Activated T-cell treated with anti-CD3 and anti-CD28 coated beads for 48 hours (primary cell): ENCODE results near the gene MAPKAP1.

Source experiments
- DNase-seq: peaks from one replicate; pipeline ENCODE4 v3.0.0-alpha.2; 2020; ENCODE audit warnings: low read depth

The MAPKAP1 gene

GRCh38 chr9:125706651-125707471 lies at the start of gene MAPKAP1:
TSS of gene MAPKAP1 (minus strand) at chr9:125707208. CDS start at chr9:125672574, 34,634 bp downstream.
- DNase-seq: peak; percentile 95

- DNase-seq: no peak
These were observed 49.5 kb upstream of the MAPKAP1 start for GRCh38 chr9:125756518-125756917.

DNA sequence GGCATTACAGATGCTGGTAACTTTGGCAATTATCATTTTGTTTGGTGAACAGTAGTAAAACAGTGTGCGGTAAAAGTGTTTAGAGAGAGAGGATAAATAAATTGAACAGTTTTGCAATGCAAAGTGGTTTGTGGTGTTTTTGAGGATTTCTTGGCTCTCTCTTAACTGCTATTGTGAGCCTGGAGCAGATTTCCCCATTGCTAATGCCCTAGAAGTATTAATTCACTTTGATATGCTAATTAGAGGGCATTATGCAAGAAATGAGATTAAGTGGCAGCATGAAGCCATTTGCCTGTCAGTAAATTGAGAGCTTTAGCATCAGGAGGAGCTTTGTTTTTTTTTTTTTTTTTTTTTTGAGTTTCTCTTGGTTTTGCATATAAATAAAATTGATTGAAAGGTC lies 48.3 kb upstream of the MAPKAP1 start:
- DNase-seq: no peak

DNA sequence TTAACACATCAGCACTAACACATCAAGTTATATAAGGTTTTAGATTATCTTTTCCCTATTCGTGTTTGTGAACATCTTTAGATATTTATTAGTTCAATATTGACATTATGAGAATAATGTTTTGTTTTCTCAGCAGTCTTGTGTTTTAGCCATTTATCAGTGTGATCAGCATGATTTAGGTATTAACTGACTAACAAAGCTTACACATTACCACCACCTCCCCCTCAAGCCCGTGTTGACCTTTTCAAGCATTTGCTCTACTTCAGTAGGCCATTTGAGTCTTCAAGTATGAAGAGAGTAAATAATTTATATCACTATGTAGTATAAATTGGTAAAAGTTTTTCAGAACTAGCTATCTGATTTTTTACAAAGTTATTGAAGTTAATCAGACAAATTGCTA lies 47.1 kb upstream of the MAPKAP1 start:
- DNase-seq: no peak

- no peak for DNase-seq
These were observed 45.1 kb upstream of the MAPKAP1 start for GRCh38 chr9:125752070-125752628.

GRCh38 chr9:125750627-125751011 lies 43.6 kb upstream of the MAPKAP1 start:
- DNase-seq: no peak

DNA sequence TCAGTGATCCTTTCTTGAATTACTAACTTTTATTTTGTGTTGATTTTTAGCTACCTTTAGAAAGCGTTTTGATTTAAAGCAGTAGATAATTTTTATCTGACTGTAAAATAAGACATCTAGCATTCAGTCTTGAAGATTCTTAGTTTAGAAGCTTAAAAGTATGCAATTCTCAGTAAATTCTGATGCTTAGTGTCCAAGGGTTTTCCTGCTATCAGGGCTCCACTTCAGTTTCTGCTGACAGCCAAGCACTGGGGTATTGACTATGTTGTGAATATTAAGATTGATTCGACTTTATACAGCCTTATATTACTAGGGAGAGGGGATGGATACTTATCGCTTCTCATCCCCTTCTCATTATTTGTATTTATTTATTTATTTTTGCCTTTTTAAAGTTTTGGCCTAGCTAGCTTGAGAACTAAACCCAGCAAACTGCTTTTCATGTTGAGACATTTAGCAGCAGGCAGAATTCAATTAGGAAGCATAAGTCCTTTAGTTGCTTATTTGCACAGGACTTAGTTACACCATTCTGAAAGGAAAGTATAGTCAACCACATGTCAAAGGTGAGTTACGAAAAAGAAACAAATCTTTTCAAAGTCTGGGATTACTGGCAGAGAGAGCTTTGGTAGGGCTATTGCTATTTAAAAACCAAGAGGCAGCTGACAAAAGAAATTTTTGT lies 43.1 kb upstream of the MAPKAP1 start:
- no peak for DNase-seq

DNA sequence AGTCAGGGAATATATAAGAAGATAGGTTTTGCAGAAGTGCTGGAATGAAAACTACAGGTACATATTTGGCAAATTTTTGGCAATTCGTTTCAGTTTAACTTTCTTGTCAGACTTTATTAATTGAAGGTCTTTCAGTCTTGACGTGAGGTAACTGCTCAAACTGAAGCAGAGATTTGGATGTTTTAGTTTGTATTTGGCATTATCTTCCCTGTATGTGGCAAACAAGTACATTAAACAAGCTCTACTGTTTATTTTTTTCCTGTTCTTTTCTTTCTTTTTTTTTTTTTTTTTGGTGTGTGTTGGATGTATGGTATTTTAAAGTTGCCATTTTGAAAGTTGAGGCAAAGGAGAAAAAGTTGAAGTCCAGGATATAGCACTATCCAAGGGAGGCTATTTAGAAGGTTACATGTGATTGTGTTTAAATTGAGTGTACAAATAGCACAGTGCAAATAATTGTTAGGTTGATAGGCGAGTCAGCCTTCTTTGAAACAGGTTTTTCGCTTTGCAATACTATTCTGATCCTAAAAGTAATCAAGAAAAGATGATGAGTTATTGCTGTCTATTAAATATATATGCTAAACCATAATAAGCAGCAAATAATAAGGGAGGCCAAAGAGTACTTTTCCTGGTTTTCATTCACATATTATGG lies 42.4 kb upstream of the MAPKAP1 start:
- no peak for DNase-seq

GRCh38 chr9:125748446-125749099 lies 41.6 kb upstream of the MAPKAP1 start:
- DNase-seq: no peak

- peak; percentile 12 for DNase-seq
These were observed 40.9 kb upstream of the MAPKAP1 start for GRCh38 chr9:125747765-125748445.

DNA sequence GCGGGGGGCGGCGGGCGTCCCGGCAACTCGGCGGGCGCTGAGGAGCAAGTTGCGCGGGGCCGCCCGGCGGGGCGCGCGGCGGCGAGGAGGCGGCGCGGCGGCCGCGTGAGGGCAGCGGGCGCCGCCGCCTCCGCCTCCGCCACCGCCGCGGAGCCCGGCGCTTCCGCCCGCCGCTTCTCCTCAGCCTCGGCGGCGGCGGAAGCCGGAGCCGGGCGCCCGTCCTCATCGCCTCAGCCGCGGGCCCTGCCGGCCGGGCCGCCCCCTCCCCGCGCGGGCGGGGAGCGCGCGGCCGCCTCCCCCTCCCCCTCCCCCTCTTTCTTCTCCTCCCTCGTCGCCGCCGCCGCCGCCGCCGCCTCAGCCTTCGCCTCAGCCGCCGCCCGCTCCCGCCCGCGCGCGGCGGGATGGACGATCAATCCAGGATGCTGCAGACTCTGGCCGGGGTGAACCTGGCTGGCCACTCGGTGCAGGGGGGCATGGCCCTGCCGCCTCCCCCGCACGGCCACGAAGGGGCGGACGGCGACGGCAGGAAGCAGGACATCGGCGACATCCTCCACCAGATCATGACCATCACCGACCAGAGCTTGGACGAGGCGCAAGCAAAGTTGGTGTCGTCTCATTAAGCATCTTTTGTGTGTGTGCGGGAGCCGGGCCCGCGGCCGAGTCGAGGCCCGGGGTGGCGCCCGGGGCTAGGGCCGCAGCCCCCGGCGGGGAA lies 40.2 kb upstream of the MAPKAP1 start, which contains the start of gene PBX3:
Gene PBX3 (plus strand): TSS at position 321 of the 712 bp plus-strand sequence.
- peak; percentile 41 for DNase-seq

- no peak for DNase-seq
These were observed 39.7 kb upstream of the MAPKAP1 start for GRCh38 chr9:125746774-125747052.

DNA sequence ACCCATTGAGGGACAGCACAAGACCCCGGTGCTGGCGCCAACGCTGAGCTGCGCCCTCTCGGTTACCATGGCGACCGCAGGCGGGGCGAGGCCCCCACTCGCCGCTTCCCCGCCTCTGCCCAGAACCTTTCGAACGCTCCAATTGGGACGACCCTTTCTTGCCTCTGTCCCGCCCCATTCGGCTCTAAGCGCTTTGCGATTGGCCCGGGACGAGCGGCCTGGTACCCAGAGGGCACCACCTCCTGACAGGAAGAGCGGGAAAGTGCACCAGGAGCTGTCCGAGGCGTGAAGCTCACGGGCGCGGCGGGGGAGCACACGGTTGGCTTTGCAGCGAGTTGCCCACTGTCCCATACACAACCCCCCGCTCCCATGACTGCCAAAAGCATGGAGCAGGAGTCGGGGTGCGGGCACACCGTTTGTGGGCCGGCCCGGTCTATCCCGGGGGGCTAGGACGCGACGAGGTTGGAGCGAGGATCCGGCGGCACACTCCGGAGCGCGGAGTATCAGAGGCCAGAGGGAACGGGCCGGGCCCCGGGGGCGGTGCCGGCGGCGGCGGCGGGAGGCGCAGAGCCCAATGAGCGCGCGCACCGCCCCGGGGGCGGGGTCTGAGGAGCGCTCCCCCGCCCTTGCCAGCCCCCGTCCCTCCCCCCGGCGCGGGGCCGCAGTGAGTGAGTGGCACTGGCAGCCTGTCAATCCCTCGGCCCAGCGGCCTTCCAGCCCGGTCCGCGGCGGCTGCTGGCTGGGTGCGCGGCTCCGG lies 39.2 kb upstream of the MAPKAP1 start:
- peak; percentile 94 for DNase-seq

- no peak for DNase-seq
These were observed 38.6 kb upstream of the MAPKAP1 start for GRCh38 chr9:125745682-125746016.

GRCh38 chr9:125745018-125745417 lies 38.0 kb upstream of the MAPKAP1 start:
- no peak for DNase-seq

DNA sequence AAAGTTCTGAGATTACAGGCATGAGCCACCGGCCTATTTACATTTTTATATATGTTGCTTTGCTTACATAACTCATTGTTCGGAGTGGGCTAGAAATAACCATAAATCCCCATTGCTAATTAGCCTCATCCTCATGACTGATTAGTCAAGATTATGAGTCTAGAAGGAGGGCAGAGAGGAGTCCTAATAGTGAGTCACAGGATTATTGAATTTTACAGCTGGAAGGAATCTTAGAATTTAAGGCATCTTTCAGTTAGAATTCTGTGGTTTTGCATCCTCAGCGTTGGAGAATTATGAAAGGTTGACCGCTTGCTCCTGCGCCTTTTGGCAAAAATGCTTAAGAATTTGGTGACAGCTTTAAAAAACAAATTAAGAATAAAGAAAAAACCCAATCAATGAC lies 37.6 kb upstream of the MAPKAP1 start:
- DNase-seq: no peak

- no peak for DNase-seq
These were observed 36.8 kb upstream of the MAPKAP1 start for GRCh38 chr9:125743682-125744428.

- DNase-seq: no peak
These were observed 35.6 kb upstream of the MAPKAP1 start for GRCh38 chr9:125742657-125743056.

- DNase-seq: no peak
These were observed 32.4 kb upstream of the MAPKAP1 start for GRCh38 chr9:125739436-125739835.

GRCh38 chr9:125732562-125732961 lies 25.6 kb upstream of the MAPKAP1 start:
- no peak for DNase-seq
